Skeletal muscle satellite cell (primary cell): ENCODE measurements around the gene ARHGAP23.

ENCODE experiments used
- H3K27me3 ChIP-seq: 2 replicates; pipeline ENCODE4 v1.7.0; 2013; ENCODE audit warnings: low read length; ENCODE audit not compliant: control insufficient read depth, insufficient read depth
- H3K36me3 ChIP-seq: 2 replicates; pipeline ENCODE4 v1.7.0; 2013; ENCODE audit warnings: mild to moderate bottlenecking, control low read depth, low read length; ENCODE audit not compliant: insufficient read depth
- H3K4me1 ChIP-seq: 2 replicates; pipeline ENCODE4 v1.7.0; 2013; ENCODE audit warnings: low read length; ENCODE audit not compliant: control insufficient read depth, insufficient read depth
- H3K4me2 ChIP-seq: 2 replicates; pipeline ENCODE4 v1.7.0; 2013; ENCODE audit warnings: mild to moderate bottlenecking, low read length
- H3K4me3 ChIP-seq: 2 replicates; pipeline ENCODE4 v1.7.0; 2013; ENCODE audit warnings: low read length
- H3K9ac ChIP-seq: 2 replicates; pipeline ENCODE4 v1.7.0; 2013; ENCODE audit warnings: mild to moderate bottlenecking, low read depth, low read length, moderate library complexity
- H3K9me3 ChIP-seq: replicated peaks from 2 replicates; pipeline ENCODE4 v1.7.0; 2013; ENCODE audit warnings: mild to moderate bottlenecking, control low read depth, low read length

ARHGAP23 gene

DNA sequence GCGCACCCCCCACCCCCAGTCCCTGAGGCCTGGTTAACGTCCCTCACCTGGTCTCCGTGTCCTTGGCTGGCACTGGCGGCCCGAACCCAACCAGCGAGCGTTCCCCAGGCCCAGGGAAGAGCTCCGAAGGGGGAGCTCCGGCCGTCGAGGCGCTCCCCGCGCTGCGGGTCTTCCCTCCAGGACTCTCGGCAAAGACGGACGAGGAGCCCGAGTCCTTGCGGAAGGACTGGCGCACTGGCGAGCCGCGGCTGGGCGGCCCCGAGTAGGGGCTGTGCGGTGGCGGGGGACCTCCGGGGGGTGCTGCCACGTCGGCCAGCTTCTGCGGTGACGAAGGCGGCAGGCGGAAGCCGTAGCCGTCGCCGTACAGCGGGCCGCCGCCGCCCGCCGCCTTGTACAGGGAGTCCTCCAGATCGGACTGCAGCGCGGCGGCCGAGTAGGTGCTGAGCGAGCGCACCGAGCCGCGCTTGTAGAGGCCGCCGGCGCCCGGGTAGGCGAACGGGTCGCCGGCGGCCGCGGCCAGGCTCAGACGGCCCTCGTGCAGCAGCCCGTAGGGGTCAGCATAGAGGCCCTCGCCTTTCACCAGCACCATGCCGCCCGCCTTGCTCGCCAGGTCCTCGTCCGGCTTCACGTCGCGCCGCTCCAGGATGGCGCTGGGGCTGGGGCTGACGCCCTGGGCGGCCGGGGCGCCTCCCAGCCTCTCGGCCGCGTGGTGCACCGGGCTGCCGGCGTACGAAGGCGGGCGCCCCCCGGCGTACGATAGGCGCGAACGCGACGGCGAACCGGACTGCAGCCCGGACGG lies 133.4 kb downstream of the ARHGAP23 start:
- Histone ChIP-seq H3K4me2 (no peak overlapping the region), H3K4me1 (peaks cover 17% of the 10 kb centered on the region), H3K27me3 (peaks cover 79% of the 10 kb centered on the region), H3K4me3 (no peak overlapping the region), H3K36me3 (no peaks in the 10 kb centered on the region), H3K9me3 (no peaks in the 10 kb centered on the region), H3K9ac (no peak overlapping the region)
